HepG2 (cell line): ENCODE results near the gene RAB34. TPM values are rescaled to one million over a fixed set of nuclear protein-coding genes. Genes with fewer than 3 reads are reported as not detected.
A peak's percentile ranks its signal among the peaks of the same experiment; 100 is the strongest.

Source experiments
- ARHGAP35 ChIP-seq: sonication (generic); formaldehyde crosslinking; IDR thresholded peaks from 2 replicates; pipeline ENCODE4 v1.9.0; 2022; ENCODE audit warnings: mild to moderate bottlenecking, inconsistent platforms, moderate library complexity, missing genetic modification reagents, borderline replicate concordance
- ATF7-NPFF ChIP-seq: sonication (generic); formaldehyde crosslinking; IDR thresholded peaks from 2 replicates; pipeline ENCODE4 v1.8.1; 2023; ENCODE audit warnings: mild to moderate bottlenecking, low read depth, missing genetic modification reagents, moderate library complexity
- CCAR2 ChIP-seq: fragments of 200-400 bp; formaldehyde crosslinking; optimal IDR thresholded peaks from 2 replicates; pipeline ENCODE3; 2018; ENCODE audit warnings: low read depth, mild to moderate bottlenecking, low read length, moderate library complexity
- DNMT3B ChIP-seq: conservative IDR thresholded peaks from 2 replicates; pipeline ENCODE4 v1.6.1; 2016; ENCODE audit warnings: missing biosample characterization, control low read depth
- ELF1 ChIP-seq: sonication (generic); formaldehyde crosslinking; IDR thresholded peaks from 2 replicates; pipeline ENCODE4 v1.4.0; 2020; ENCODE audit warnings: missing genetic modification reagents
- HES4 ChIP-seq: sonication (generic); formaldehyde crosslinking; IDR thresholded peaks from 2 replicates; pipeline ENCODE4 v1.9.0; 2021; ENCODE audit warnings: mild to moderate bottlenecking, missing genetic modification reagents, borderline replicate concordance
- KAT2B ChIP-seq: fragments of 150-350 bp; IDR thresholded peaks from 2 replicates; pipeline ENCODE4 v1.6.1; 2014; ENCODE audit warnings: low read depth, low read length, borderline replicate concordance
- SP1 ChIP-seq, 2 experiments: fragments of 450-650 bp in 1 of 2; sonication (generic) in 1 of 2; formaldehyde crosslinking in 1 of 2; IDR thresholded peaks; 2 replicates each; pipeline versions ENCODE4 v1.4.0 to v1.6.1; 2016 to 2020; ENCODE audit warnings: missing genetic modification reagents in 1 of 2
- ZFP37 ChIP-seq: sonication (generic); formaldehyde crosslinking; IDR thresholded peaks from 2 replicates; pipeline ENCODE4 v1.4.0; 2020; ENCODE audit warnings: missing genetic modification reagents, borderline replicate concordance
- ZNF234 ChIP-seq: sonication (generic); formaldehyde crosslinking; conservative IDR thresholded peaks from 2 replicates; pipeline ENCODE4 v1.5.1; 2020; ENCODE audit warnings: mild to moderate bottlenecking, missing genetic modification reagents
- ZNF749 ChIP-seq: sonication (generic); formaldehyde crosslinking; IDR thresholded peaks from 2 replicates; pipeline ENCODE4 v1.8.0; 2022; ENCODE audit warnings: mild to moderate bottlenecking, missing genetic modification reagents, moderate library complexity, borderline replicate concordance
- ZNF788 ChIP-seq: sonication (generic); formaldehyde crosslinking; IDR thresholded peaks from 2 replicates; pipeline ENCODE4 v1.5.0; 2020; ENCODE audit warnings: mild to moderate bottlenecking, missing genetic modification reagents, borderline replicate concordance
- ZSCAN30 ChIP-seq: sonication (generic); formaldehyde crosslinking; IDR thresholded peaks from 2 replicates; pipeline ENCODE4 v1.5.0; 2020; ENCODE audit warnings: mild to moderate bottlenecking, missing genetic modification reagents
- polyA plus RNA-seq, 8 experiments: library from polyadenylated mRNA; depleted of rRNA in 3 of 8; stranded (reverse) in 7 of 8; unstranded in 1 of 8; fragments of >200 nt; fragmentation: Illumina TruSeq in 4 of 8; extraction: Trizol in 4 of 8; gene quantifications; 2 replicates each; pipeline versions ENCODE4 v1.2.1 to v1.2.3, GENCODE V29; 2011 to 2016; ENCODE audit warnings: low read depth in 4 of 8, missing spikeins in 1 of 8, mixed read lengths in 1 of 8; ENCODE audit not compliant: insufficient read depth in 1 of 8
- total RNA-seq, 5 experiments: library from RNA; depleted of rRNA; stranded (reverse); fragments of >200 nt; fragmentation: Illumina TruSeq; extraction: Trizol; gene quantifications; 2 replicates each; pipeline ENCODE4 v1.2.3, GENCODE V29; 2016; ENCODE audit warnings: low read depth in 1 of 5
- TF ChIP-seq, protein P1 (sequence below): sonication (generic); formaldehyde crosslinking; IDR thresholded peaks from 2 replicates; pipeline ENCODE4 v1.4.0; 2020; ENCODE audit warnings: missing genetic modification reagents
- TF ChIP-seq, protein P2 (sequence below): IDR thresholded peaks from 2 replicates; pipeline ENCODE4 v1.6.1; 2016; ENCODE audit warnings: mild to moderate bottlenecking
- TF ChIP-seq, protein P3 (sequence below), 2 experiments: sonication (generic) in 1 of 2; formaldehyde crosslinking in 1 of 2; IDR thresholded peaks; 2 replicates each; pipeline versions ENCODE4 v1.4.0 to v1.6.1; 2018 to 2020; ENCODE audit warnings: missing genetic modification reagents in 2 of 2, borderline replicate concordance in 1 of 2, low read depth in 1 of 2, mild to moderate bottlenecking in 1 of 2, missing biosample characterization in 1 of 2
- TF ChIP-seq, protein P4 (sequence below): sonication (generic); formaldehyde crosslinking; IDR thresholded peaks from 2 replicates; pipeline ENCODE4 v1.4.0; 2020; ENCODE audit warnings: missing genetic modification reagents
- TF ChIP-seq, protein P5 (sequence below): IDR thresholded peaks from 2 replicates; pipeline ENCODE4 v1.6.1; 2016; ENCODE audit warnings: low read depth, control low read depth

The RAB34 gene
- total and polyA plus RNA-seq, 2 of the 13 experiments (the other 11 are each of a cell fraction or from before 2014, with no cell fraction given) = 0.49 TPM; not detected in 1

DNA sequence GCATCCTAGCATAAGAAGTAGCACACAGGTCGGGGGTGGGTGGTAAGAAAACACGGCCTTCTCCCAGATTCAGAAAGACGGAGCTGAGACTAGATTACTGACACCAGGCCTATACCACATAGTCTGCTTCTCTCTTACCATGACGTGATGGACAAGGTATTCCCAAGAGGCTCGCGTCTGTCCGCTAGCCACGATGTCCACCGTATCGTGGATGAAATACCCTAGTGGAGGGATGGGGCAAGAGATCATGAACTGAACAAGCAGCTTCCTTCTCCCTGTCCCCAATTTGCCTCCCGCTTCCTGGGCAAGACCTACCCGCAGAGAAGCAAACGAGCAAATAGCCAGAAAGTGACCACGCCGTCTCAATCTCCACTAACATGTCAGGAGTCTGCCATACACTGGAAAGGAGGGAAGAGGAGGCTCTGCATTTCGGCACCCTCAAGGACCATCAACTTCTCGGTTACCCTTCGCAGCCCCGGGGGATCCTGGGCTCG, 7.5 kb upstream of the RAB34 start (continued):
- TF ChIP-seq CCAR2 (peak; percentile 54), ELF1 (no peak), ZSCAN30 (no peak), HES4 (CRISPR knock-in tag) (no peak), ZFP37 (CRISPR knock-in tag) (no peak), ATF7-NPFF (CRISPR knock-in tag) (no peak; the same call in 1 of the 2 replicates), ZNF234 (CRISPR knock-in tag) (no peak), SP1 (IDR thresholded peaks at IDR 0.05) (no peak), SP1 (CRISPR knock-in tag; IDR thresholded peaks at IDR 0.05) (no peak), KAT2B (no peak), ZNF749 (CRISPR knock-in tag) (0 out of 2 replicates have a peak, but pooled peaks have one; percentile 12), ZNF788 (CRISPR knock-in tag) (no peak), DNMT3B (CRISPR knock-in tag) (peak; percentile 51; the same call in 1 of the 2 replicates), ARHGAP35 (CRISPR knock-in tag) (no peak)
- TF ChIP-seq, protein P1, sequence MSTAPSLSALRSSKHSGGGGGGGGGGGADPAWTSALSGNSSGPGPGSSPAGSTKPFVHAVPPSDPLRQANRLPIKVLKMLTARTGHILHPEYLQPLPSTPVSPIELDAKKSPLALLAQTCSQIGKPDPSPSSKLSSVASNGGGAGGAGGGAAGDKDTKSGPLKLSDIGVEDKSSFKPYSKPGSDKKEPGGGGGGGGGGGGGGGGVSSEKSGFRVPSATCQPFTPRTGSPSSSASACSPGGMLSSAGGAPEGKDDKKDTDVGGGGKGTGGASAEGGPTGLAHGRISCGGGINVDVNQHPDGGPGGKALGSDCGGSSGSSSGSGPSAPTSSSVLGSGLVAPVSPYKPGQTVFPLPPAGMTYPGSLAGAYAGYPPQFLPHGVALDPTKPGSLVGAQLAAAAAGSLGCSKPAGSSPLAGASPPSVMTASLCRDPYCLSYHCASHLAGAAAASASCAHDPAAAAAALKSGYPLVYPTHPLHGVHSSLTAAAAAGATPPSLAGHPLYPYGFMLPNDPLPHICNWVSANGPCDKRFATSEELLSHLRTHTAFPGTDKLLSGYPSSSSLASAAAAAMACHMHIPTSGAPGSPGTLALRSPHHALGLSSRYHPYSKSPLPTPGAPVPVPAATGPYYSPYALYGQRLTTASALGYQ (CRISPR knock-in tag) = no peak
- TF ChIP-seq, protein P2, sequence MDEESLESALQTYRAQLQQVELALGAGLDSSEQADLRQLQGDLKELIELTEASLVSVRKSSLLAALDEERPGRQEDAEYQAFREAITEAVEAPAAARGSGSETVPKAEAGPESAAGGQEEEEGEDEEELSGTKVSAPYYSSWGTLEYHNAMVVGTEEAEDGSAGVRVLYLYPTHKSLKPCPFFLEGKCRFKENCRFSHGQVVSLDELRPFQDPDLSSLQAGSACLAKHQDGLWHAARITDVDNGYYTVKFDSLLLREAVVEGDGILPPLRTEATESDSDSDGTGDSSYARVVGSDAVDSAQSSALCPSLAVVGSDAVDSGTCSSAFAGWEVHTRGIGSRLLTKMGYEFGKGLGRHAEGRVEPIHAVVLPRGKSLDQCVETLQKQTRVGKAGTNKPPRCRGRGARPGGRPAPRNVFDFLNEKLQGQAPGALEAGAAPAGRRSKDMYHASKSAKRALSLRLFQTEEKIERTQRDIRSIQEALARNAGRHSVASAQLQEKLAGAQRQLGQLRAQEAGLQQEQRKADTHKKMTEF (CRISPR knock-in tag) = no peak
- TF ChIP-seq, protein P3, sequence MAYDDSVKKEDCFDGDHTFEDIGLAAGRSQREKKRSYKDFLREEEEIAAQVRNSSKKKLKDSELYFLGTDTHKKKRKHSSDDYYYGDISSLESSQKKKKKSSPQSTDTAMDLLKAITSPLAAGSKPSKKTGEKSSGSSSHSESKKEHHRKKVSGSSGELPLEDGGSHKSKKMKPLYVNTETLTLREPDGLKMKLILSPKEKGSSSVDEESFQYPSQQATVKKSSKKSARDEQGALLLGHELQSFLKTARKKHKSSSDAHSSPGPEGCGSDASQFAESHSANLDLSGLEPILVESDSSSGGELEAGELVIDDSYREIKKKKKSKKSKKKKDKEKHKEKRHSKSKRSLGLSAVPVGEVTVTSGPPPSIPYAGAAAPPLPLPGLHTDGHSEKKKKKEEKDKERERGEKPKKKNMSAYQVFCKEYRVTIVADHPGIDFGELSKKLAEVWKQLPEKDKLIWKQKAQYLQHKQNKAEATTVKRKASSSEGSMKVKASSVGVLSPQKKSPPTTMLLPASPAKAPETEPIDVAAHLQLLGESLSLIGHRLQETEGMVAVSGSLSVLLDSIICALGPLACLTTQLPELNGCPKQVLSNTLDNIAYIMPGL (CRISPR knock-in tag; IDR thresholded peaks at IDR 0.05; ENCODE audit: borderline replicate concordance in 1 of 2, low read depth in 1 of 2) = 0 out of 4 replicates have a peak, but pooled peaks have one; percentile 2 to 53
- TF ChIP-seq, protein P4, sequence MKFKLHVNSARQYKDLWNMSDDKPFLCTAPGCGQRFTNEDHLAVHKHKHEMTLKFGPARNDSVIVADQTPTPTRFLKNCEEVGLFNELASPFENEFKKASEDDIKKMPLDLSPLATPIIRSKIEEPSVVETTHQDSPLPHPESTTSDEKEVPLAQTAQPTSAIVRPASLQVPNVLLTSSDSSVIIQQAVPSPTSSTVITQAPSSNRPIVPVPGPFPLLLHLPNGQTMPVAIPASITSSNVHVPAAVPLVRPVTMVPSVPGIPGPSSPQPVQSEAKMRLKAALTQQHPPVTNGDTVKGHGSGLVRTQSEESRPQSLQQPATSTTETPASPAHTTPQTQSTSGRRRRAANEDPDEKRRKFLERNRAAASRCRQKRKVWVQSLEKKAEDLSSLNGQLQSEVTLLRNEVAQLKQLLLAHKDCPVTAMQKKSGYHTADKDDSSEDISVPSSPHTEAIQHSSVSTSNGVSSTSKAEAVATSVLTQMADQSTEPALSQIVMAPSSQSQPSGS (CRISPR knock-in tag) = no peak
- TF ChIP-seq, protein P5, sequence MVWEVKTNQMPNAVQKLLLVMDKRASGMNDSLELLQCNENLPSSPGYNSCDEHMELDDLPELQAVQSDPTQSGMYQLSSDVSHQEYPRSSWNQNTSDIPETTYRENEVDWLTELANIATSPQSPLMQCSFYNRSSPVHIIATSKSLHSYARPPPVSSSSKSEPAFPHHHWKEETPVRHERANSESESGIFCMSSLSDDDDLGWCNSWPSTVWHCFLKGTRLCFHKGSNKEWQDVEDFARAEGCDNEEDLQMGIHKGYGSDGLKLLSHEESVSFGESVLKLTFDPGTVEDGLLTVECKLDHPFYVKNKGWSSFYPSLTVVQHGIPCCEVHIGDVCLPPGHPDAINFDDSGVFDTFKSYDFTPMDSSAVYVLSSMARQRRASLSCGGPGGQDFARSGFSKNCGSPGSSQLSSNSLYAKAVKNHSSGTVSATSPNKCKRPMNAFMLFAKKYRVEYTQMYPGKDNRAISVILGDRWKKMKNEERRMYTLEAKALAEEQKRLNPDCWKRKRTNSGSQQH = 0 out of 2 replicates have a peak, but pooled peaks have one; percentile 26
